ENCODE measurements around the gene RRAGD.

RRAGD gene, protein sequence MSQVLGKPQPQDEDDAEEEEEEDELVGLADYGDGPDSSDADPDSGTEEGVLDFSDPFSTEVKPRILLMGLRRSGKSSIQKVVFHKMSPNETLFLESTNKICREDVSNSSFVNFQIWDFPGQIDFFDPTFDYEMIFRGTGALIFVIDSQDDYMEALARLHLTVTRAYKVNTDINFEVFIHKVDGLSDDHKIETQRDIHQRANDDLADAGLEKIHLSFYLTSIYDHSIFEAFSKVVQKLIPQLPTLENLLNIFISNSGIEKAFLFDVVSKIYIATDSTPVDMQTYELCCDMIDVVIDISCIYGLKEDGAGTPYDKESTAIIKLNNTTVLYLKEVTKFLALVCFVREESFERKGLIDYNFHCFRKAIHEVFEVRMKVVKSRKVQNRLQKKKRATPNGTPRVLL

DNA sequence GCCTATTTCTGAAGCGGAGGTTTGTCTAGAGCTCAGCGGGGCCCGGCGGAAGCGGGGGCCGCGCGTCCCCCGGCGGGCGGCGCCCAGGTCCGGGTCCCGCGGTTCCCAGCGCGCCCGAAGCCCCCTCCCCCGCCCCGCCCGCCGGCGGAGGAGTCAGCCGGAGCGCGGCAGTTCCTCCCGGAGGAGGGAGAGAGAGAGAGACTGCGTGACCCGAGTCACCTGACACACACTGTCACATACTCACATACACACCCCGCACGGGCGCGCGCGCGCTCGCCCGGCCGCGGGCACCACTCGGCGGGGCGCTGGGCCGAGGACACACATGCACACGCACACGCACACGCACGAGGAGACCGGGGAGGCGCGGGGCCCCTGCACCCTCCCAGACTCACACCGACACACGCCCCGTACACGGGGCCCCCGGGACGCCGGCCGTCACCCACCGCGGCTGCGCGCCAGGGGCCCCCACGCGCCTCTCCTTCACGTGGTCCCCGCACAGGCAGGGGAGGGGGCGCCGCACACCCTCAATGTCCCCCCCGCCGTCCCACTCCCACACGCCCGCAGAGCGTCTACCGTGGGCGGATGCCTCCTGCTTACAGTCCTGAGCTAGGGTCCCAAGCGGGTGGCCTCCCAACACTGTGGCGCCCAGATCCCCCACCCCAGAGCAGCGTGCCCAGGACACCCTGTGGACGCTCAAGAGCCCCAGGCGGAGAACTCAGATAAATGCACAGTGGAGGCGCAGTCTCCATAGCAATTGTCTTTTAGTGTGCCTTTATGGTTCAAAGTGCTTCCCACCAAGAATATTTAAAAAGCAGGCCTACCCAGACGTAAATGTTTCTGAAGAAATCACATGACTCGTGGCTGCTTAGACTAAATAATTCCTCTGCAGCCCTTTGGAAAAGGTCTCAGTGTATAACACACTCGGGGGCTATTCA lies at the start of gene RRAGD:
RRAGD (minus strand) TSS at position 203 of the 935 bp plus-strand sequence. CDS start 280 bp downstream, outside the sequence.
- TF ChIP-seq, protein P1, sequence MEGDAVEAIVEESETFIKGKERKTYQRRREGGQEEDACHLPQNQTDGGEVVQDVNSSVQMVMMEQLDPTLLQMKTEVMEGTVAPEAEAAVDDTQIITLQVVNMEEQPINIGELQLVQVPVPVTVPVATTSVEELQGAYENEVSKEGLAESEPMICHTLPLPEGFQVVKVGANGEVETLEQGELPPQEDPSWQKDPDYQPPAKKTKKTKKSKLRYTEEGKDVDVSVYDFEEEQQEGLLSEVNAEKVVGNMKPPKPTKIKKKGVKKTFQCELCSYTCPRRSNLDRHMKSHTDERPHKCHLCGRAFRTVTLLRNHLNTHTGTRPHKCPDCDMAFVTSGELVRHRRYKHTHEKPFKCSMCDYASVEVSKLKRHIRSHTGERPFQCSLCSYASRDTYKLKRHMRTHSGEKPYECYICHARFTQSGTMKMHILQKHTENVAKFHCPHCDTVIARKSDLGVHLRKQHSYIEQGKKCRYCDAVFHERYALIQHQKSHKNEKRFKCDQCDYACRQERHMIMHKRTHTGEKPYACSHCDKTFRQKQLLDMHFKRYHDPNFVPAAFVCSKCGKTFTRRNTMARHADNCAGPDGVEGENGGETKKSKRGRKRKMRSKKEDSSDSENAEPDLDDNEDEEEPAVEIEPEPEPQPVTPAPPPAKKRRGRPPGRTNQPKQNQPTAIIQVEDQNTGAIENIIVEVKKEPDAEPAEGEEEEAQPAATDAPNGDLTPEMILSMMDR (IDR thresholded peaks at IDR 0.05; ENCODE audit: low read depth, low read length, missing control alignments): no peak
- peak within 1 kb of the TSS; percentile 34 for H3K4me3 ChIP-seq (replicated peaks; ENCODE audit: low read depth, low read length)
- no peak for DNase-seq (ENCODE audit: extremely low read depth, low read depth)

DNA sequence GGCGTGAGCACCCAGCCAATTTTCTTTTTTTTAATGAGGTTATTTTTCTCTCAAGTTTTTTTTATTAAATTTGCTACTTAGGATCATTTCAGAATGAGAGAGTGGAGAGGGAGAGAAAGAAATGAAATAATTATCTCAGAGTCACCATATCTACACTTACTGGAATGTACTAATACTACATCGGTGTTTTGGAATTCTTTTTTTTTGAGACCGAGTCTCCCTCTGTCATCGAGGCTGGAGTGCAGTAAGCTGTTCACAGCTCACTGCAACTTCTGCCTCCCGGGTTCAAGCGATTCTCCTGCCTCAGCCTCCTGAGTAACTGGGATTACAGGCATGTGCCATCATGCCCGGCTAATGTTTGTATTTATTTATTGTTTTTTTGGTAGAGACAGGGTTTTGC lies 48.6 kb upstream of the RRAGD start:
- TF ChIP-seq, protein P1 (IDR thresholded peaks at IDR 0.05; ENCODE audit: low read depth, low read length, missing control alignments): no peak
- no peak for DNase-seq (ENCODE audit: extremely low read depth, low read depth)

DNA sequence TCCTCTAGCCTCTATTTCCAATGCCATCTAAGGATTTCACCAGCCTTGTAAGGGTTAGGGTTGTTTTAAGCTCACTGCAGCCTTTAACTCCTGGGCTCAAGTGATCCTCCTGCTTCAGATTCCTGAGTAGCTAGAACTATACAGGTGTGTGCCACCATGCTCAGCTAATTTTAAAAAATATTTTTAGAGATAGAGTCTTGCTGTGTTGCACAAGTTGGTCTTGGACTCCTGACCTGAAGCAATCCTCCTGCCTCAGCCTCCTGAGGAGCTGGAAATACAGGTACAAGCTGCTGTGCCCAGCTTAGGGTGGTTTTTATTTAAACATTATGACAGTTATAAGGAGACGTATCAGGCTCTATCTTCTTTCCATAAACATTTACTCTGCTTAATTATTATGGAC lies 47.4 kb upstream of the RRAGD start:
- TF ChIP-seq, protein P1 (IDR thresholded peaks at IDR 0.05; ENCODE audit: low read depth, low read length, missing control alignments): no peak

More for the DNA sequence above, 48.6 kb upstream of the RRAGD start:
- H3K4me3 ChIP-seq (replicated peaks; ENCODE audit: low read depth, low read length): no peak overlapping the region

DNA sequence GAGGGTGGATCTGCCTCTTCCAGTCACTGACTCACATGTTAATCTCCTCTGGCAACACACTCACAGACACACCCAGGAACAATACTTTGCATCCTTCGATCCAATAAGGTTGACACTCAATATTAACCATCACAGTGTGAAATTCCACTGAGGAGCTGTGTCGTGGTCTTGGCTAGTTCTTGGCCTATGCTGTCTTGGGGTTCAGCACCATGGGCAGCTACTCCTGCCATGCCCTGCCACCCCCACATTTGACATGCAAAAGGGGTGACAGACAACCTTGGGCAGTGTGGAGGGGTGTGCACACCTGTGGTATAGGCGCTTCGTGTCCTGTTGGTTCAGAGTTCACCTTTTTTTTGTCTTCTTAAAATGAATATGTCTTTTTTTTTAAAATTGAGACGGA lies 46.6 kb upstream of the RRAGD start:
- no peak overlapping the region for H3K4me3 ChIP-seq (replicated peaks; ENCODE audit: low read depth, low read length)
- TF ChIP-seq, protein P1 (IDR thresholded peaks at IDR 0.05; ENCODE audit: low read depth, low read length, missing control alignments): no peak
- DNase-seq (ENCODE audit: extremely low read depth, low read depth): no peak

More for the DNA sequence above, 47.4 kb upstream of the RRAGD start:
- DNase-seq (ENCODE audit: extremely low read depth, low read depth): no peak
- H3K4me3 ChIP-seq (replicated peaks; ENCODE audit: low read depth, low read length): no peak overlapping the region

DNA sequence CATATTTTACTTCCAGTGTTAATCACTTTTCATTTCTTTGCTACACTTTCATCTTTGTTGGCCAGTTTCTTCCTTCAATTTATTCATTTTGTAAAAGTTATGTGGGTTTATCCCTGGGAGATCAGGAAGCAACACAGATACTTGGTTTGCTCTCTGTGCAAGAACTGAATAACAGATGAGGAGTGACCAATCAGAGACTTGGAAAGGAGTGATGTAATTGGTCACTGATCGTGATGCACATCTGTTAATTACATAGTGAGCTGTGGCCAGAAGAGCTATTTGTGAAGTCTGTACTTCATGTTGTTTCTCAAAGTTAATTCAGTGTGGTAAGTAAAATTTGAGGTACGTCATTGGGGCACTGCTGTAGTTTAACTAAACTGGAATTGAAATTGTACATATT lies 42.2 kb upstream of the RRAGD start:
- DNase-seq (ENCODE audit: extremely low read depth, low read depth): no peak
- H3K4me3 ChIP-seq (replicated peaks; ENCODE audit: low read depth, low read length): no peak overlapping the region
- TF ChIP-seq, protein P1 (IDR thresholded peaks at IDR 0.05; ENCODE audit: low read depth, low read length, missing control alignments): no peak

DNA sequence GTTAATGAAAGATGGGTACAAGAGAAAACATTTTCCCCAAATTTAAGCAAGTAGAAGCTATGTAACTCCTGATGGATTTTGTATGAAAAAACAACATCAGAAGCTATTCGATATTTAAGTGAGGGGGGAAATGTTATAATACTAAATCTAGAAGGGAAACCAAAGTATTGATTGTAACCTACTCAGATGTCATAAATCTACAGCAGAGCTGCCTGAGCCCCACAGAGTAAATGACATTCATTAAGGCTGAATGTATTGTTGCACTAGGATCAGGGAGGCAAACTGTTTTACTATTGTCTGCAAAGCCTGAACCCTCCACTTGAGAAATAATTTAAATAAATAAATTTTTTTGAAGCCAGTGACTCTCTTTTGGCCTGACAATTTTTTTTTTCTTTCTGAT lies 40.2 kb upstream of the RRAGD start:
- DNase-seq (ENCODE audit: extremely low read depth, low read depth): no peak
- TF ChIP-seq, protein P1 (IDR thresholded peaks at IDR 0.05; ENCODE audit: low read depth, low read length, missing control alignments): no peak
- no peak overlapping the region for H3K4me3 ChIP-seq (replicated peaks; ENCODE audit: low read depth, low read length)

All from HFF-Myc (cell line).